ENCODE measurements around the gene MORN1.

Gene MORN1

DNA sequence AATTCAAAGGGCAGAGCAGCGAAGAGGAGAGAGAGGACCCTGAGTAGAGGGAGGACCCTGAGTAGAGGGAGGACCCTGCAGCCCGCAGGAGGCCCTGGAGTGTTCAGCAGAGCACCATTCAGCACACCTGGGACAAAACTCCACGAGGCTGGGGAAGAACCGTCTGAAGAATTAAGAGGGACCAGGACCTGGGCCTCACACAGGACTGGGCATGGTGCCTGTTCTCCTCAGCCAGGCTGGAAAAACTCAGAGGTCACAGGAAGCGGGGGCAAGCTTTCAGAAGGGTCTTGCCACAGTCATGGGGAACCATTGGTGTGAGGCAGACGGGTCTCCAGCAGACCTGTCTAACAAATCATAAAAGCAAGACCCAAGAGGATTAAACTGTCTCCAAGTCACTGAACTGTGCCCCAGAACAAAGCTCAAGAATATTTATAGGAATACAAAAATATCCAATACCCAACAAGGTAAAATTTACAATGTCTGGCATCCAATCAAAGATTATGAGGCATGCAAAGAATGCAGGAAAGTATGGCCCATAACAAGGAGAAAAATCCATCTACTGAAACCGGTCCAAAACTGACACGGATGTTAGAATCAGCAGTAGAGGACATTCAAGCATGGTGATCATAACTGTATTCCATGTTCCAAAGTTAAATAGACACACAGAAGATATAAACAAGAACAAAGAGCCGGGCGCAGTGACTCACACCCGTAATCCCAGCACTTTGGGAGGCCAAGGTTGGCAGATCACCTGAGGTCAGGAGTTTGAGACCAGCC, 30.6 kb downstream of the MORN1 start:
- Histone ChIP-seq H3K27me3 (replicated peaks; ENCODE audit: insufficient read depth, low read length) (peaks cover 82% of the 10 kb centered on the region), H3K9ac (ENCODE audit: low read length) (no peak overlapping the region), H3K79me2 (ENCODE audit: low read length) (no peaks in the 10 kb centered on the region), H3K9me3 (replicated peaks; ENCODE audit: insufficient read depth, low read length) (no peaks in the 10 kb centered on the region), H3K36me3 (replicated peaks; ENCODE audit: insufficient read depth, low read length) (no peaks in the 10 kb centered on the region), H3K4me3 (ENCODE audit: low read length) (no peak overlapping the region), H2AFZ (ENCODE audit: low read length) (no peak overlapping the region), H3F3A (ENCODE audit: insufficient read depth, low read length) (no peaks in the 10 kb centered on the region), H3K9me2 (replicated peaks; ENCODE audit: insufficient read depth, low read length) (no peaks in the 10 kb centered on the region), H3K4me2 (ENCODE audit: low read depth, low read length) (no peak overlapping the region), H3K4me1 (ENCODE audit: low read length) (no peaks in the 10 kb centered on the region), H4K20me1 (ENCODE audit: insufficient read depth, low read length) (no peaks in the 10 kb centered on the region), H3K27ac (ENCODE audit: low read length) (no peak overlapping the region)
- DNase-seq = no peak
- TF ChIP-seq EZH2phosphoT487 (IDR thresholded peaks at IDR 0.05; ENCODE audit: low read length) = no peak
- no peak for TF ChIP-seq EZH2 (optimal IDR thresholded peaks at IDR 0.05; ENCODE audit: low read depth, low read length)
- no peak for TF ChIP-seq CTCF (IDR thresholded peaks at IDR 0.05; ENCODE audit: low read length)

DNA sequence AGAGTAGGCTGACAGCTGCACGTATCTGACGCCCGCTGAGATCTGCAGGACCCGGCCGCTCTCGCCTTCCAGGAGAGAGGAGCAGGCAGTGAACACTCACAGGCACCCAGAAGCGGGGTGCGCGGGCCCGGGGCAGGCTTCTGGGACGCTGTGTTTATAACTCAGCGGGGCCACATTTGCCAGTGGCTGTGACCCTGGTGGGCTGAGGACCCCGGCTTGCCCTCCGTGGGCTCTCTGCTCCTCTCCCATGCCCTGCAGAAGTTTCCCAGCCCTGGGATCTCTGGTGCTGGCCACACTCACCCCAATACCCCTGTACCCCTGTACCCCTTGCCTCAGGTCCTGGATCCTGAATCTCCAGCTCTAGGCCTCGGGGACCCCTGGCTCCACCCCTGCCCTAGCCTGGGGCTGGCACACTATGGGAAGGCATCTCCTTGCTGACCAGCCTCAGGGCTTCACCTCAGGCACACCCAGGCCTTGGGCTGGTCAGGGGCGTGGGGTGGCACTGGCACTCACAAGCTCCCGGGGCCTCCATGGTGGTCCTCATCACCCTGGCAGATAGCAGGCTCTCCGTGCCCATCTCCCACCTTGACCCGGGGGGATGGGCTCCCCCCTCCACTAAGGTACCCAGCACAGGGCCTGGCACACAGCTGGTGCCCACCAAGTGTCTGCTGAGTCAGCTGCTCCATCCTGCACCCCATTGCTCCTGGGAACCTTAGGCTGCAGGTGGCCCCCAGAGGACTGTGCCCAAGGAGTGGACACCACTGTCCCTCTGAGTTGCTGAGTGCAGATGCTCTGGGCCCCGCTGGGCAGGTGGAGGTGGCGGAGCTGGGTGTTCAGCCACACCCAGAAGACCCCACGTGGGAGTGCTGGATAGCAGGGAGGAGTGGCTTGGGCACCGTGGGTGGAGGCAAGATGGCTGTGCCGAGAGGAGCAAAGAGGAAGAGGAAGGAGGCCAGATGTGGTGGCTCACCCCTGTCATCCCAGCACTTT, 32.4 kb downstream of the MORN1 start:
- Histone ChIP-seq H3K4me3 (ENCODE audit: low read length) (no peak overlapping the region), H3K9me2 (replicated peaks; ENCODE audit: insufficient read depth, low read length) (no peaks in the 10 kb centered on the region)

GRCh38 chr1:2358072-2358471, 33.3 kb downstream of the MORN1 start:
- H3K79me2 ChIP-seq (ENCODE audit: low read length) = no peaks in the 10 kb centered on the region
- no peak for DNase-seq
- no peak overlapping the region for H3K4me2 ChIP-seq (ENCODE audit: low read depth, low read length)
- H3K27ac ChIP-seq (ENCODE audit: low read length) = no peak overlapping the region
- no peaks in the 10 kb centered on the region for H4K20me1 ChIP-seq (ENCODE audit: insufficient read depth, low read length)
- no peaks in the 10 kb centered on the region for H3F3A ChIP-seq (ENCODE audit: insufficient read depth, low read length)
- H3K4me1 ChIP-seq (ENCODE audit: low read length) = no peaks in the 10 kb centered on the region
- H3K9me3 ChIP-seq (replicated peaks; ENCODE audit: insufficient read depth, low read length) = no peaks in the 10 kb centered on the region
- H3K4me3 ChIP-seq (ENCODE audit: low read length) = no peak overlapping the region
- H2AFZ ChIP-seq (ENCODE audit: low read length) = no peak overlapping the region
- no peaks in the 10 kb centered on the region for H3K36me3 ChIP-seq (replicated peaks; ENCODE audit: insufficient read depth, low read length)
- no peak overlapping the region for H3K9ac ChIP-seq (ENCODE audit: low read length)
- H3K9me2 ChIP-seq (replicated peaks; ENCODE audit: insufficient read depth, low read length) = no peaks in the 10 kb centered on the region
- no peak for TF ChIP-seq CTCF (IDR thresholded peaks at IDR 0.05; ENCODE audit: low read length)
- no peak for TF ChIP-seq EZH2 (optimal IDR thresholded peaks at IDR 0.05; ENCODE audit: low read depth, low read length)
- TF ChIP-seq EZH2phosphoT487 (IDR thresholded peaks at IDR 0.05; ENCODE audit: low read length) = no peak
- H3K27me3 ChIP-seq (replicated peaks; ENCODE audit: insufficient read depth, low read length) = peaks cover 99% of the 10 kb centered on the region

More for the DNA sequence above, 32.4 kb downstream of the MORN1 start:
- Histone ChIP-seq H2AFZ (ENCODE audit: low read length) (no peak overlapping the region), H3K27me3 (replicated peaks; ENCODE audit: insufficient read depth, low read length) (peaks cover 97% of the 10 kb centered on the region), H4K20me1 (ENCODE audit: insufficient read depth, low read length) (no peaks in the 10 kb centered on the region), H3F3A (ENCODE audit: insufficient read depth, low read length) (no peaks in the 10 kb centered on the region), H3K4me1 (ENCODE audit: low read length) (no peaks in the 10 kb centered on the region), H3K4me2 (ENCODE audit: low read depth, low read length) (no peak overlapping the region), H3K9me3 (replicated peaks; ENCODE audit: insufficient read depth, low read length) (no peaks in the 10 kb centered on the region), H3K27ac (ENCODE audit: low read length) (no peak overlapping the region), H3K79me2 (ENCODE audit: low read length) (no peaks in the 10 kb centered on the region), H3K9ac (ENCODE audit: low read length) (no peak overlapping the region), H3K36me3 (replicated peaks; ENCODE audit: insufficient read depth, low read length) (no peaks in the 10 kb centered on the region)
- no peak for DNase-seq
- TF ChIP-seq CTCF (IDR thresholded peaks at IDR 0.05; ENCODE audit: low read length) (no peak), EZH2 (optimal IDR thresholded peaks at IDR 0.05; ENCODE audit: low read depth, low read length) (no peak), EZH2phosphoT487 (IDR thresholded peaks at IDR 0.05; ENCODE audit: low read length) (no peak)

All from MM.1S (cell line).